GM19455 (cell line): ENCODE data around the gene MAP3K3.

Experiments
- ATAC-seq: cut with Tn5 transposase; IDR thresholded peaks from one replicate; pipeline ENCODE4 v1.9.1; 2021; ENCODE audit not compliant: unreplicated experiment

The MAP3K3 gene

GRCh38 chr17:63621684-63622573, at the start of gene MAP3K3:
TSS of gene MAP3K3 (plus strand) at chr17:63622417. CDS start at chr17:63622760, 343 bp downstream.
- ATAC-seq: peak; percentile 85

- no peak for ATAC-seq
Observed at GRCh38 chr17:63573634-63574033, 48.6 kb upstream of the MAP3K3 start.

DNA sequence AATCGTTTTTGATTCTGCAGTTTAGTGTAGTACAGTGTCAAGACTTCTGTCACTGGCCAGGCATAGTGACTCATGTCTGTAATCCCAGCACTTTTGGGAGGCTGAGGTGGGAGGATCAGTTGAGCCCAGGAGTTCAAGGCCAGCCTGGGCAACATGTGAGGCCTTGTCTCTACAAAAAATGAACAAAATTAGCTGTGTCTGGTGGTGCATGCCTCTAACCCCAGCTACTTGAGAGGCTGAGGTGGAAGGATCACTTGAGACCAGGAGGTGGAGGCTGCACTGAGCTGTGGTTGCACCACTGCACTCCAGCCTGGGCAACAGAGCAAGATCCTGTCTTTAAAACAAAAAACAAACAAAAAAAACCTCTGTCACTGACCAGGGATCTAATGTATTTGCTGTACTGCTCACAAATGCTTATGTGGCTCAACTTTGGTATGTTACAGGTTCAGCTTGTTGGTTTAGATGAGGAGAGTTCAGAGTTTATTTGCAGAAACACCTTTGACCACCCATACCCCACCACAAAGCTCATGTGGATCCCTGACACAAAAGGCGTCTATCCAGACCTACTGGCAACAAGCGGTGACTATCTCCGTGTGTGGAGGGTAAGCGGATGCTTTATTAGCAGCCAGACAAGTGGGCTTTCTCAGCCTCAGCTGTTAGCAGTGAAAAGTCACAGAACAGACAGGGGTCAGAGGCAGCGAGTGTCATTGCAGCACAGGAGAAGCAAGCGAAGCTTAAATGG, 44.0 kb upstream of the MAP3K3 start:
- ATAC-seq: no peak

DNA sequence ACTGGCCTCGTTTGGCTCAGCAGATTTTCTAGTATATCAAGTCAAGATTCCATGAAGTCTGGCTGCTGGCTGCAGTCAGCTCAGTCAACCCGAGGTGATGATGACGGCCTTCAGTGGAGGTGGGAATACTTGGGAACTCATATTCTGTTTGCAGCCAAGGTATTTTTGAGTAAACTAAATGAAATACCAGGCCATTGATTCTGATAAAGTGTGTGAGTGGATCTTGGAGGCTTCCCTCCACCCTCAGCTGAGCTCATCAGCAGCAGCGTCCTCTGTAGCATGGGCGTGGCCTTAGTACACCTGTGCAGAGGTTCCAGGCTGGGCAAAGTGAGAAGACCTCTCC, 43.5 kb upstream of the MAP3K3 start:
- ATAC-seq: no peak

GRCh38 chr17:63579633-63580032, 42.6 kb upstream of the MAP3K3 start:
- no peak for ATAC-seq

DNA sequence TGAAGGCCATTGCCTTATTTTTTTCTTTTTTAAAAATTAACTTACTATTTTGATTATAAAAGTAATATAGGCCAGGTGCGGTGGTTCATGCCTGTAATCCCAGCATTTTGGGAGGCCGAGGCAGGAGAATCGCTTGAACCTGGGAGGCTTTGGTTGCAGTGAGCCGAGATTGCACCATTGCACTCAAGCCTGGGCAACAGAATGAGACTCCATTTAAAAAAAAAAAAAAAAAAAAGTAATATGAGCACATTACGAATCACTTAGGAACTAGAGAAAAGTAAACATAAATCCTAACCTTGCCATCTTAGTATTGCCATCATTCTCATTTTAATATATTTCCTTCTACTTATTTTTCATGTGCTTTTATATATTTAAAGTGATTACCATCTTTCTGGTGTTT, 34.4 kb upstream of the MAP3K3 start:
- ATAC-seq: no peak

- no peak for ATAC-seq
Observed at GRCh38 chr17:63588797-63589196, 33.4 kb upstream of the MAP3K3 start.

- no peak for ATAC-seq
Observed at GRCh38 chr17:63589646-63590045, 32.6 kb upstream of the MAP3K3 start.

GRCh38 chr17:63592797-63593196, 29.4 kb upstream of the MAP3K3 start:
- no peak for ATAC-seq

DNA sequence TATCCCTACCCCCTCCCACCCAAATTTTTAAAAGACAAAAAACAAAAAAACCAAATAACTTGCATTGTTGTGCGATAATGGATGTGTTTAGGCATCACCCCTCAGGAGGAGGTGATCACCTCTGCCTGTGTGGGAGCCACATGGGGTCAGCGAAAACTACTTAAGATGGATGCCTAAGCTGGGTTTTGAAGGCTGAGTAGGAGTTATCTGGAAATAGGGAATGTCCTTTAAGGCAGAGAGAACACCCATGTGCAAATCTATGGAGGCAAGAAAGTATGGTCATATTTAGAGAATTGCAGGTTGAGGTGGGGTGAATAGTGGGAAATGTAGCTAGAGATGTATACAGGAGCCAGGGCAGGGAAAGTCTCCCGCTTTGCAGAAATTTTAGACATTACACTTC, 27.1 kb upstream of the MAP3K3 start:
- ATAC-seq: no peak

DNA sequence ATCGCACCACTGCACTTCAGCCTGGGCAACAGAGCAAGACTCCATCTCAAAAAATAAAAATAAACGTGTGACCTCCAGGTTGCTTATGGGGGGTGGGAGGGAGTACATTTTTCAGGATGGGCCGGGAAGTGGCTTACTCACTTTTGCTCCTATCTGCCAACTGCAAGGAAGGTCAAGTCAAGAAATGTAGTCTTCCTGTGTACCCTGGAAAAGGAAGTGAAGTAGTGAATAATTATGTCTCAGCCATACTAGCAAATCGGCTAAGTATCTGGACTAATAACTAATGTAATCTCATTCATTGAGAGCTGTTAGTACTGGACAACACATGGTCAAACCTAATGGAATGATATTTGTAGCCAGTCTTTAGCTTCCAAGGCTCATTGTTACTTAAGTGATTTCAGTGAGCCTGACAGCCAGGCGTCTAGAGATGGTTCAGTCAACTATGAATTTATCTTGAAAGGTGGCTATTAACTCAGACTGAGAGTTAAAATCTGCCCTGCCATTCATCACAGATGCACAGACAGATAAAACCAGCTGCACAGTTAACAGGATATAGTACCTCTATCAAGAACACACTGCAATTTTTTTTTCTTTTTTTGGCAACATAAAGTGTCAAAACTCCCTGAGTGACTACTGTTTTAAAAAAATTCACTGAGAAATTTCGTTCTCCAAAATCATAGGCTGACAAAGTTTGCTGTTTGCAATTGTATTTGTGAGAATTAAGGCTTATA, 25.2 kb upstream of the MAP3K3 start:
- no peak for ATAC-seq

- no peak for ATAC-seq
Observed at GRCh38 chr17:63598281-63598680, 23.9 kb upstream of the MAP3K3 start.

- ATAC-seq: peak; percentile 95
Observed at GRCh38 chr17:63600569-63601438, 21.4 kb upstream of the MAP3K3 start, which contains the start of gene TACO1. TSS of gene TACO1 (plus strand) at chr17:63600895. CDS start at chr17:63601084, 189 bp downstream.

- no peak for ATAC-seq
Observed at GRCh38 chr17:63601439-63602371, 20.5 kb upstream of the MAP3K3 start.

- no peak for ATAC-seq
Observed at GRCh38 chr17:63609816-63610573, 12.2 kb upstream of the MAP3K3 start.

DNA sequence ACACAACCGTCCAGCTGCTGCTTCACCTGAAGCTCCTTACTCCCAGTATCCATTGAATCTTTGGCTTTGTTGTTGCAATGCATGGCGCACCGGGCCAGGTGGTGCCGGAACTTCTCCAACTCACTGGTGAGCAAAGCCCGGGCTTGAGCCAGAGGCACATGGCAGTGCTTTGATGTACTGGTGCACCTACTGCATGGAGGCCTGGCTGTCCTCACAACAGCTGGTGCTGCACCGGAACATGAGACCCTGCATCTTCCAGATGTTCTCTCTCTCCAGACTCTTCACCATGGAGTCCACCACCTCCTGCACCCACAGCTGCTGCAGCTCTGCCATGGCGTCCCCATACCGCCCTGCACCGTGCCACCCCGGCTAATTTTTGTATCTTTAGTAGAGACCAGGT, 11.4 kb upstream of the MAP3K3 start:
- no peak for ATAC-seq

DNA sequence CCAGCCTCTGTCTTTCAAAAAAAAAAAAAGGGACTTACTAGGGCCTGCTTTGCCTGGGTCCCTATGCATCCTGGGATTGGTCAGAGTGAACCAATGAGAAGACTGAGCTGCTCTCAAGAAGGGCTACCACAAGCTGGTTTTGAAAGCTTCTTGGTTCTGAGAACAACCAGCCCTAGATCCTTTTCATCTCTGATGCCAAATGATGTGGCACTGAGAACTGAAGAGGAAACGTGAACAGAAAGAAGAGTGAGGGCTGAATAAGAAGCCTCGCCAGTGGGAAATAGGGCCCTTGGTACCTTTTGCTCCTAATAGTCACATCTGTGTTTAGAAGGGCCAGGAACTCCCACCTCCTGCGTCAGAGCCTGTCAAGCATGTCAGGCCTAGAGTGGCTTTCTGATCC, 10.9 kb upstream of the MAP3K3 start:
- no peak for ATAC-seq

DNA sequence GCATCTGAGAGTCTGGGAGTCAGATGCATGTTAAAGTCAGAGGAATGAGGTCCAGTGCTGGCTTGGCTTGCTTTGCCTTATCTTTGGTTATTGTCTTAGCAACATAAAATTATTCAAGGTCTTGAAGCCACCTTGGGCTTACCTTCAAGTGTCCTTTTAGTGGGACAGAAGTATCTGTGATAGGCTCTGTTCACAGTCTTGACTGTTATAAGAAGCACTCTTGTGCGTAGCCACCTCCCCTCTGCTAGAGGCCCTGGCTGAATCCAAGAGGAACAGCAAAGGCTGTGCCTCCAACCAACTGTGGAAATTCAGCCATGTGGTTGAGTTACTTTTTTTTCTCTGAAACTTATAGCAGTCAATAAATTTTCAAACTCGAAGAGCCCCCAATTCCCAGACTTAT, 8.6 kb upstream of the MAP3K3 start:
- no peak for ATAC-seq

DNA sequence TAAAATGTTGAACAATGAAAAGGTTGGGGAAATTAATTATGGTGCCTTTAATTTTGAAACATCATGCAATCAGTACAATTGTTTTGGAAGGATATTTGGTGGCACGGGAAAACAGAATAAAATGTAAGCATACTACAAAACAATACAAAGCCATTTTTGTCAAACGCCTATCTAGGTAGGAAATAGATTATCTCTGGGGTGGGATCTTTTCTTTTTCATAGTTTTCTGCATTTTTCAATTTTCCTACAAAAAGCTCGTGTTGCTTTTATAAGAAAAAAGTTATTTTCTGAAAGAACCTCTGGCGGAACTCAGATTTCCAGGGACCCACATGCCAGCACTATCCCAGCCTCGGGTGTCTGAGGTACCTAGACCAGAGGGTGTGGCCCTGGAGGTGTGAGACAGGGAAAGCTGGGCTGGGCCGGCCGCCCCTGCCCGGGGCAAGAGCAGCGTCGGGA, 961 bp upstream of the MAP3K3 start:
- no peak for ATAC-seq
